HS-5 (cell line): ENCODE results near the gene TLR10.
"Not testable (repeated sequence)": the region's sequence is repeated elsewhere in the genome, so short reads cannot be mapped to it uniquely, and the experiment has no call there.

Experiments
- DNase-seq: peaks from one replicate; pipeline ENCODE4 v3.0.0-alpha.2; 2012; ENCODE audit warnings: low read depth

TLR10 gene

GRCh38 chr4:38766940-38767339 lies 15.8 kb downstream of the TLR10 start:
- DNase-seq = not testable (repeated sequence)

GRCh38 chr4:38765382-38765781 lies 17.4 kb downstream of the TLR10 start:
- DNase-seq = no peak

GRCh38 chr4:38764277-38764676 lies 18.5 kb downstream of the TLR10 start:
- no peak for DNase-seq

GRCh38 chr4:38762560-38762959 lies 20.2 kb downstream of the TLR10 start:
- no peak for DNase-seq

GRCh38 chr4:38759790-38760122 lies 23.0 kb downstream of the TLR10 start:
- no peak for DNase-seq

GRCh38 chr4:38759113-38759789 lies 23.5 kb downstream of the TLR10 start:
- DNase-seq = no peak

- no peak for DNase-seq
Observed at GRCh38 chr4:38757945-38758600, 24.7 kb downstream of the TLR10 start.

GRCh38 chr4:38752941-38753806 lies 29.6 kb downstream of the TLR10 start:
- DNase-seq = peak; percentile 16

- DNase-seq = no peak
Observed at GRCh38 chr4:38752372-38752940, 30.3 kb downstream of the TLR10 start.

- DNase-seq = no peak
Observed at GRCh38 chr4:38751341-38752010, 31.3 kb downstream of the TLR10 start.

GRCh38 chr4:38749336-38749735 lies 33.5 kb downstream of the TLR10 start:
- no peak for DNase-seq

GRCh38 chr4:38747629-38748028 lies 35.2 kb downstream of the TLR10 start:
- DNase-seq = no peak

GRCh38 chr4:38745881-38746280 lies 36.9 kb downstream of the TLR10 start:
- no peak for DNase-seq

- no peak for DNase-seq
Observed at GRCh38 chr4:38743866-38744265, 38.9 kb downstream of the TLR10 start.

GRCh38 chr4:38740303-38740702 lies 42.5 kb downstream of the TLR10 start:
- no peak for DNase-seq

- no peak for DNase-seq
Observed at GRCh38 chr4:38738940-38739803, 43.6 kb downstream of the TLR10 start.

GRCh38 chr4:38735870-38736269 lies 46.9 kb downstream of the TLR10 start:
- DNase-seq = no peak

GRCh38 chr4:38734911-38735310 lies 47.9 kb downstream of the TLR10 start:
- no peak for DNase-seq

GRCh38 chr4:38734446-38734845 lies 48.3 kb downstream of the TLR10 start:
- DNase-seq = no peak

- no peak for DNase-seq
Observed at GRCh38 chr4:38733663-38734062, 49.1 kb downstream of the TLR10 start.
